NCI-H510A treated with DMSO at 0.1 percent for 48 hours (cell line): Measurements from ENCODE around the gene ZNF844.
"Not testable (repeated sequence)": the region's sequence is repeated elsewhere in the genome, so short reads cannot be mapped to it uniquely, and the experiment has no call there.

Source experiments
- DNase-seq: peaks from one replicate; lab custom pipeline; 2025; lab: John Stamatoyannopoulos, UW

ZNF844 gene

DNA sequence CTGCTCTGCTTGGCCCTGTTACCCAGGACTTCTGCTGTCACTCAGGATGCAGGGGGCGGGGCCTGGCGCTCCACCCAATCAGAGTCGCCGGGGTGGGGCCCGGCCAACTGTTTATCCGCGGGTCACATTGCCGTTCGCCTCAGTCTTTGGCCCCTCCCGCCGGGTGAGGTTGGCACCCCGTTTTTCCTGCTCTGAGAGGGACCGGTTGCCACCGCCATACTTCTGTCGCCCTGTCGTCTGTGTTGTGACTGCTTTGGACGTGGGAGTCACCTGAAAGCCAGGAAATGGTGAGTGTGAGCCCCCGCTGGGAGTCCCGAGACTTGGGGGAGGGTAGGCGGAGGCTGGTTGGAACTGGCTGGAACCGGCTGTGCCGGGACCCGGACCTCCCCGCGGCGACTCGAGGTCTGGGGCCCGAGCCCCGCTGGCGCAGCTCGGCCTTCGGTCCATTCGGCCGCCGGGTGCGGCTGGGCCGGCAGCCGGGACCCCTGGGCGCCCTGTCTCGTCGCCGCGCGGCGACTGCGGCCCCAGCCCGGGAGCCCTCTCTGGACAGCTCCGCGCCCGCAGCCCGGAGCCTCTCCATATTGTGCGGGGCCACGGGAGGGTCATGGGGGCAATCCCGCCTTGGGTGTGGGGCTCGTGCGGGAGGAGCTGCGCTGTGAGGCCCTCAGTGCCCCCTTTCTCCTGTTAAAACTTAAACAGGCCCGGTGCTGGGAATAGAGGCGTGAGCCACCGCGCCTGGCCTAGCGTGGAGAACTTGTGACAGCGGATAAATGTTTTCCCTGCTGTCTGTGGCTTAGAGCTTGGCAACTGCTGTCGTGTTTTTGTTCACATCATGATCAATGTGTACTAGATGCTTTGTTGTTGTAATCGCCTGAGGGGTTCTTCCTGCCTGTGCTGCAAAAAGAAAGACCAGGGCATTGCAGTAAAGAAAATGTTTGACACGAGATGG lies at the start of gene ZNF844:
ZNF844 (plus strand) TSS at position 142 of the 949 bp plus-strand sequence; CDS start at position 285, 143 bp downstream.
- peak; percentile 90 for DNase-seq

DNA sequence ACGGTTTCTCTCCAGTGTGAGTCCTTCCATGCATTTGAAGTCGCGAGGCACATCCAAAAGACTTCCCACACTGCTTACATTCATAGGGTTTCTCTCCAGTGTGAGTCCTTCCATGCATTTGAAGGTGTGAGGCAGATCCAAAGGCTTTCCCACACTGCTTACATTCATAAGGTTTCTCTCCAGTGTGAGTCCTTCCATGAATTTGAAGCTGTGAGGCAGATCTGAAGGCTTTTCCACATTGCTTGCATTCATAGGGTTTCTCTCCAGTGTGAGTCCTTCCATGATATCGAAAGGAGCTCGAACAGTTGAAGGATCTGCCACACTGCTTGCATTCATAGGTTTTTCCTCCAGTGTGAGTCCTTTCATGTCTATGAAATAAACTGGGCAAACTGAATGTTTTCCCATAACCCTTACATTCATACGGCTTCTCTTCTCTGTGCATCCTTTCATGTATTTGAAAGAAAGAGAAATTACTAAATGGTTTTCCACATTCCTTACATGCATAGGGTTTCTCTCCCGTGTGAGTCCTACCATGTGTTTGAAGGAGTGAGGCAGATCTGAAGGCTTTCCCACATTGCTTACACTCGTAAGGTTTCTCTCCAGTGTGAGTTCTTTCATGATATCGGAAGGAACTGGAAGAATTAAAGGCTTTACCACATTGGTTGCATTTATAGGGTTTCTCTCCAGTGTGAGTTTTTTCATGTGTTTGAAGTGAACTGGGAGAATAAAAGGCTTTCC lies 49.3 kb upstream of the ZNF844 start:
- DNase-seq: no peak

DNA sequence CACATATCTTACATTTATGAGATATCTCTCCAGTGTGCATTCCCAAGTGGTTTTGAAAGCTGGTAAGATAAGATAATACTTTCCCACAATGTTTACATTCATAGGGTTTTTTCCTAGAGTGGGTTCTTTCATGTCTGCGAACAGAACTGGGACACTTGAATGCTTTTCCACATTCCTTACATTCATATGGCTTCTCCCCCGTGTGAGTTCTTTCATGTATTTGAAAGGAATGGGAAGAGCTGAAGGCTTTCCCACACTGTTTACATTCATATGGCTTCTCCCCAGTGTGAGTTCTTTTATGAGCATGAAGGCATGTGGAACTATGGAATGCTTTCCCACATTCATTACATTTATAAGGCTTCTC lies 48.8 kb upstream of the ZNF844 start:
- no peak for DNase-seq

DNA sequence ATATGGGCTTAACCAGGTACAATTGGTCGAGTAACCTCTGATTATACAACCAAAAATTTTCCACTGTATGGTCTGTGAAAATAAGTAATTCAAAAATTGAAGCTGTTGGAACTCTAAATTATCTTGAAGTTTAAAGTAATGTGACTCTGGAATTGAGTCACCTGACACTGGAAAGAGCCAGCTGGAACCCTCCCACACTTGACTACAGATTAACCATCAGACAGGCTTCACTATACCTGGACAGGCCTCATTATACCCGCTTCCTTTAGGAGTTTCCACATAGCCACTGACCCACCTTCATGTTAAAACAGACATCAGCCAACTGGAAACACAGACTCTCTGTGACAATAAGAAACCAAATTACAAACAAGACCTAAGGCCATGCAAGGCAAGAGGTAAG lies 30.3 kb upstream of the ZNF844 start:
- no peak for DNase-seq

DNA sequence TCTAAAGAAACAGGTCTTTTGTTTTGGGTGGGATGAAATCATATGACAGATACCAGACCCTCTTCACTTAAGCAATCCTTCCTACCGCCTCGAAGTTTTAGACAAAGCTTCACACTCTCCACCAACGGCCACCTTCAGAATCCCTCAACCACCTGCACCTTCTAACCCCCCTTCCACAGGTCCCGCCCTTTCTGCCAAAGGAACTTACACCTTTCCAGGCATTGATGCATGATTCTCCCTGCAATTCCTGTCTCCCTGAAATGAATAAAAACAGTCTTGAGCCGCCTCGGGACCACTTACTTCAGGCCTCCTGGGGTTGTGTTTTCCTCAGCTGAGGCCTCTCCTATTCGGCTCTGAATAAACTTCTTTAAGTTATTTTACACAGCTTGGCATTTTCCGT lies 29.9 kb upstream of the ZNF844 start:
- no peak for DNase-seq

DNA sequence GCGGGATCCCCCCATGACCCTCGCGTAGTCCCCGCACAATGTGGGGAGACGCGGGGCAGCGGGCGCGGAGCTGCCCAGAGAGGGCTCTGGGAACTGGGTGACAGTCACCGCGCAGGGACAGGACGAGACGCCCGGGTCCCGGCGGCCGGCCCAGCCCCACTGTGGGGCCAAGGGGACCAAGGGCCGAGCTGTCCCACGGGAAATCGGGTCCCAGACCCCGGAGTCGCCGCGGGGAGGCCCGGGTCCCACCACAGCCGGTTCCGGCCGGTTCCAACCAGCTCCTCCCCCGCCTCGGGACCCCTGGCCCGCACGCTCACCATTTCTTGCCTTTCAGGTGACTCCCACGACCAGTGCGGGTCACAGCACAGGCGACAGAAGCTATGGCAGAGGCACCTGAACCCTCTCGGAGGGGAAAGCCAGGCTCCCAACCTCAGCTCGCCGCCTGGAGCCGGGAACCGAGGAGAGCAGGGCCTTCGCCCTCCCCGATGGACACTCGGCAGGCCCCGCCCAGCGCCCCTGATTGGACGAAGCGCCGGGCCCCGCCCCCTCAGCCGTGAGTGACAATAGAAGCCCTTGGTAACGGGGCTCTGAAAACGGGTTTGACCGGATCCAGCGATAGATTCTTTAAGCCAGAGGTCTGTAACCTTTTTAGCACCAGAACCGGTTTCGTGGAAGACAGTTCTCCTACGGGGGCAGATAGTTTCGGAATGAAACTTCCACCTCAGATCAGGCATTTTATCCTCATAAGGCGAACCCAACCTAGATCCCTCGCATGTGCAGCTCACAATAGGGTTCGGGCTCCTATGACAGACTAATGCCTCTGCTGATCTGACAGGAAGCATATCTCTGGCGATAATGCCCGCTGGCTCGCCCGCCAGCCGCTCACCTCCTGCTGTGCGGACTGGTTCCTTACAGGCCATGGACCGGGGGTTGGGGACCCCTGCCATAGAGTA lies 29.0 kb upstream of the ZNF844 start, which contains the start of gene ZNF433:
ZNF433 (minus strand) TSS at position 460 of the 953 bp plus-strand sequence; CDS start at position 320, 140 bp downstream.
- DNase-seq: peak; percentile 97

DNA sequence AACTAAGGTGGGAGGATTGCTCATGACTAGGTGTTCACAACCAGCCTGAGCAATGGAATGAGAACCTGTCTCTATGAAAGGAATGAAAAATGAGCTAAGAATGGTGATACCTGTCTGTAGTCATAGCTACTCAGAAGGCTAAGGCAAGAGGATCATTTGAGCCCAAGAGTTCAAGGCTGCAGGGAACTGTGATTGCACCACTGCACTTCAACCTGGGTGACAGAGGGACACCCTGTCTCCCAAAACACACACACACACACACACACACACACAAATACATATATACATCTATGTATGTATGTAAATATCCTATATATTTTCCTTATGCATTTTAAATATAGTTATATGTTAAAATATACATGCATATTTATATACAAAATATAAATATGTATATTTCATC lies 21.6 kb upstream of the ZNF844 start:
- no peak for DNase-seq

DNA sequence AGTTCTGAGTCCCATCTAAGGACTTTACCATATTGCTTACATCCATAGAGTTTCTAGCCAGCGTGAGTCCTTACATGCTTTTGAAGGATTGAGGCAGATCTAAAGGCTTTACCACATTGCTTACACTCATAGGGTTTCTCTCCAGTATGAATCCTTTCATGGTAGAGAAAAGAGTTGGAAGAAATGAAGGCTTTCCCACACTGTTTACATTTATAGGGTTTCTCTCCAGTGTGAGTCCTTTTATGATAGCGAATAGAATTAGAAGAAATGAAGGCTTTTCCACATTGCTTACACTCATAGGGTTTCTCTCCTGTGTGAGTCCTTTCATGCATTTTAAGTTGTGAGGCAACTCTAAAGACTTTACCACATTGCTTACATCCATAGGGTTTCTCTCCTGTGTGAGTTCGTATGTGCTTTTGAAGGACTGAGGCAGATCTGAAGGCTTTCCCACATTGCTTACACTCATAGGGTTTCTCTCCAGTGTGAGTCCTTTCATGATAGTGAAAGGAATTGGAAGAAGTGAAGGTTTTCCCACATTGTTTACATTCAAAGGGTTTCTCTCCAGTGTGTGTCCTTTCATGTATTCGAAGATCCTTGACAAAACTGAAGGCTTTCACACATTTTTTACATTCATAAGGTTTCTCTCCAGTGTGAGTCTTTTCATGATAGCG lies 20.6 kb upstream of the ZNF844 start:
- no peak for DNase-seq

DNA sequence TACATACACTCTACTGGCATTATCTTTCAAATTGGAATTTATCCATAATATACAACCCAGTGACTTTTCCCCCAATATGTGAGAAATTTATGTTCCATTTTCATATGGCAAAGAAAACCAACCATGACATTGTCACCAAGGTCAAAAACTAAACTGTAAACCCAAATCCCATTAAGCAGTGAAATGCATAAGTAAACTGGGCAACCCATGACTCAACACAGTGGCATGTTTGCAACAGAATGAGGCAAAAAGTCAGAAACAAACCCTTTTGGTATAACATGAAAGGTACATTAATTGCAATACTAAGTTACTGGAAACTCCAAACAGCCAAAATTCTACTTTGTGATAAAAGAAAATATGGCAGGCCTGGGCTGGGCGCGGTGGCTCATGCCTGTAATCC lies 16.7 kb upstream of the ZNF844 start:
- no peak for DNase-seq

DNA sequence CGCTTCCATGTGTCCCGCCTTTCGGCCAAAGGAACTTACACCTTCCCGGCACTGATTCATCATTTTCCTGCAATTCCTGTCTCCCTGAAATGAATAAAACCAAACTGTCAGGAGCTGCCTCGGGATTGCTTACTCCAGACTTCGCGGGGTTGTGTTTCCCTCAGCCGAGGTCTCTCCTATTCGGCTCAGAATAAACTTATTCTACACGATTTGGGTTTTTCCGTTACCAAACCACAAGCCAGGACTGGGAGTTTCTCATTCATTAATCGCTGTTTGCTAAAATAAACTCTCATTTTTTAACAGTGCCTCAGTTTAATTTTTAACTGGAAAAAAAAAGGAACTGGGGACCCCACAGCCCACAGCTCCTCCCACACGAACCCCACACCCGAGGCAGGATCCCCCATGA lies 12.4 kb upstream of the ZNF844 start:
- DNase-seq: no peak

DNA sequence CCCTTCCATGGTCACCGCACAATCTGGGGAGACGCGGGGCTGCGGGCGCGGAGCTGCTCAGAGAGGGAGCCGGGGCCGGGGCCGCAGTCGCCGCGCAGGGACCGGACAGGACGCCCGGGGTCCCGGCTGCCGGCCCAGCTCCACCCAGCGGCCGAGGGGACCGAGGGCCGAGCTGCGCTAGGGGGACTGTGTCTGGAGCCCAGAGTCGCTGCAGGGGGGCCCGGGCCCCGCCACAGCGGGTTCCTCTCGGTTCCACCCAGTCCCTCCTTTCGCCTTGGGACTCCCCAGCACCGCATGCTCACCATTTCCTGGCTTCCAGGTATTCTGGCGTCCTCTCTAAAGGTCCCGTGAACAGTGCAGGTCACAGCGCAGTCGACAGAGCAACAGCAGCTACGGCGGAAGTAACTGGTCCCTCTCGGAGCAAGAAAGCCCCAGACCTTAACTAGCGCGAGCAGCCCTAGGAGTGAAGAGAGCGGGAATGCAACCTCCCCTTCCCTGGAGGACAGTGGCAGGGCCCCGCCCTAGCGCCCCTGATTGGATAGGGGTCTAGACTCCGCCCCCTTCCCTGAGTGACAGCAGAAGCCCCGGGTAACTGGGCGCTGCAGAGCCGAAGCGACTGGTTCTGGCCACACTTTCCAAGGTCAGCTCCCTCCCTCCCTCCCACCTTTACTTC lies 11.9 kb upstream of the ZNF844 start, which contains the start of gene ZNF878:
ZNF878 (minus strand) TSS at position 465 of the 673 bp plus-strand sequence; CDS start at position 305, 160 bp downstream.
- DNase-seq: peak; percentile 94

DNA sequence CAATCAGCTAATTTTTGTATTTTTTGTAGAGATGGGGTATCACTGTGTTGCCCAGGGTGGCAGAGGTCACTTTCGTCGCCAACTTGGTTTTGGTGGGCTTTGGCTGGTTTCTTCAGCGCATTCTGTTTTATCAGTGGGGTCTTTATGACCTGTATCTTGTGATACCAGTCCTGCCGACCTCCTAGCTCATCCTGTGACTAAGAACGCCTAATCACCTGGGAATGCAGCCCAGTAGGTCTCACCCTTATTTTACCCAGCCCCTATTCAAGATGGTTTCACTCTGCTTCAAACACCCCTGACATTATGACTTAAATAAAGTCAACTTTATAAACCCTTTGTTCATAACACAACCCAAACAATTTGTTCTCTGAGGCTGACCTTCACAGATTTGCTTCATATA lies 8.7 kb upstream of the ZNF844 start:
- DNase-seq: no peak

DNA sequence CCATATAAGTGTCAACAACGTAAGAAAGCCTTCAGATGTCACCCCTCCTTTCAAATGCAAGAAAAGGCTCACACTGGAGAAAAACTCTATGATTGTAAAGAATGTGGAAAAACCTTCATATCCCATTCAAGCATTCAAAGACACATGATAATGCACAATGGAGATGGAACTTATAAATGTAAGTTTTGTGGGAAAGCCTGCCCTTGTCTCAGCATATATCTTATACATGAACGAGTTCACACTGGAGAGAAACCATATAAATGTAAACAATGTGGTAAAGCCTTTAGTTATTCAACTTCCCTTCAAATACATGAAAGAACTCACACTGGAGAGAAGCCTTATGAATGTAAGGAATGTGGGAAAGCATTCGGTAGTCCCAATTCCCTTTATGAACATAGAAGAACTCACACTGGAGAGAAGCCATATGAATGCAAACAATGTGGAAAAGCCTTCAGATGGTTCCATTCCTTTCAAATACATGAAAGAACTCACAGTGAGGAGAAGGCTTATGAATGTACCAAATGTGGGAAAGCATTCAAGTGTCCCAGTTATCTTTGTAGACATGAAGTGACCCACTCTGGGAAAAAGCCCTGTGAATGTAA lies 11.1 kb downstream of the ZNF844 start:
- DNase-seq: no peak

DNA sequence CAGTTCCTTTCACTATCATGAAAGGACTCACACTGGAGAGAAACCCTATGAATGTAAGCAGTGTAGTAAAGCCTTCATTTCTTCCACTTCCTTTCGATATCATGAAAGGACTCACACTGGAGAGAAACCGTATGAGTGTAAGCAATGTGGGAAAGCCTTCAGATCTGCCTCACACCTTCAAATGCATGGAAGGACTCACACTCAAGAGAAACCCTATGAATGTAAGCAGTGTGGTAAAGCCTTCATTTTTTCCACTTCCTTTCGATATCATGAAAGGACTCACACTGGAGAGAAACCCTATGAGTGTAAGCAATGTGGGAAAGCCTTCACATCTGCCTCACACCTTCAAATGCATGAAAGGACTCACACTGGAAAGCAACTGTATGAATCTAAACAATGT lies 11.8 kb downstream of the ZNF844 start:
- not testable (repeated sequence) for DNase-seq

DNA sequence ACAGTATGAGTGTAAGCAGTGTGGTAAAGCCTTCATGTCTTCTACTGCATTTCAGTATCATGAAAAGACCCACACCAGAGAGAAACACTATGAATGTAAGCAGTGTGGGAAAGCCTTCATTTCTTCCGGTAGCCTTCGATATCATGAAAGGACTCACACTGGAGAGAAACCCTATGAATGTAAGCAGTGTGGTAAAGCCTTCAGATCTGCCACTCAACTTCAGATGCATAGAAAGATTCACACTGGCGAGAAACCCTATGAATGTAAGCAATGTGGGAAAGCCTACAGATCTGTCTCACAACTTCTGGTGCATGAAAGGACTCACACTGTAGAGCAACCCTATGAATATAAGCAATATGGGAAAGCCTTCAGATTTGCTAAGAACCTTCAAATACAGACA lies 12.8 kb downstream of the ZNF844 start:
- no peak for DNase-seq

DNA sequence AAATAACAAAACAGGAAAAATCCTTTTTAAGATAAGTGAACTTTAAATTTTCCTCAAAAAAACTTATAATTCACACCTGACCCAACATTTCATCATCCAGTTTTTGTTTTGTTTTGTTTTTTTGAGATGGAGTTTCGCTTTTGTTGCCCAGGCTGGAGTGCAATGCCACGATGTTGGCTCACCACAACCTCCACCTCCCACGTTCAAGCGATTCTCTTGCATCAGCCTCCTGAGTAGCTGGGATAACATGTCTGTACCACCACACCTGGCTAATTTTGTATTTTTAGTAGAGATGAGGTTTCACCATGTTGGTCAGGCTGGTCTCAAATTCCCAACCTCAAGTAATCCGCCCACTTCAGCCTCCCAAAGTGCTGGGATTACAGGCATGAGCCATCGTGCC lies 18.8 kb downstream of the ZNF844 start:
- not testable (repeated sequence) for DNase-seq

DNA sequence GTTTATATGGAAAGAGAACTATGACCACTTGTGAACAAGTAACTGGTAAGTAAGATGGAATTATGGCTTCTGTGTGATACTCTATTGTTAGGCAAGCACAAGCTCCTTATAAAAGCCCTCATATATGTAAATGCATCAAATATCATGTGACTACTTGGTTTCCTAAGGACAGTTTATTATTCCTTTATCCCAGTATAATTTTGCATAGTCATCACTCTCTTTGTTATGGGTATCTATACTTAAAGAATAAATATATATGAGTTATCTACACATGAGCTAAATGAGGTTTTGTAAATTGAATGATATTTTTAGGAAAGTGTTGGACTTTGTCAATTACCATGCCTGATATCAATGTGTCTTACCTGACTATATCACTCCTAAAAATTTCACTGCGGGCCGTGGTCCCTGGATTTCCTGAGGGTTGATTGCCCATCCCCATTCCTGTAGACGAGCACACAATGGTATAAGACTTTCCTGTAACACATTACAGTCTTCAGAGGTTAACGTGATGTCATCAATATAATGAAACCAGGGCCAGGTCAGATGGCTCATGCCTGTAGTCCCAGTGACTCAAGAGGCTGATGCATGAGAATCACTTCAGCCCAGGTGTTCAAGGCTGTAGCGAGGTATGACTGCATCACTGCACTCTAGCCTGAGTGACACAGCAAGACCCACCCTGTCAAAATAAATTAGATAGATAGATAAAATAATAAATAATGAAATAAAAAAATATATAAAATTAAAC lies 20.7 kb downstream of the ZNF844 start:
- DNase-seq: no peak

DNA sequence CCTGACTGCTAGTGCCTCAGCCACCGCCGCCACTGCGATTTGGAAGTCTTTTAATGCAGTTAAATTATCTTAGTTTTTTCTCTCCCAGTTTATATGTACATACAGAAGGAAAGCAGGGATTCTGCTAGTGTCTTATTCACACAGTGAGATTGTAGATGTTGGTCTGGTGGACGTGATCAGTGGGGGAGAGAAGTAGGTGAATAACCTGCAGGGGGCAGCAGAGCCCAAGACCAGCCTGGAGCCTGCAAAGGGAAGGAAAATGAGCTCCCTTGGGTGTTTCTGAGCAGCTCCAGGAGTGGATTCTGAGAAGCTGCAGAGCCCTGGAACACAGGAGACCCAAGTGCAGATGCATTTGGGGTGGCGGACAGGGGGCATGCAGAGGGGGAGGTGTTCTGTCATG lies 26.3 kb downstream of the ZNF844 start:
- DNase-seq: no peak

DNA sequence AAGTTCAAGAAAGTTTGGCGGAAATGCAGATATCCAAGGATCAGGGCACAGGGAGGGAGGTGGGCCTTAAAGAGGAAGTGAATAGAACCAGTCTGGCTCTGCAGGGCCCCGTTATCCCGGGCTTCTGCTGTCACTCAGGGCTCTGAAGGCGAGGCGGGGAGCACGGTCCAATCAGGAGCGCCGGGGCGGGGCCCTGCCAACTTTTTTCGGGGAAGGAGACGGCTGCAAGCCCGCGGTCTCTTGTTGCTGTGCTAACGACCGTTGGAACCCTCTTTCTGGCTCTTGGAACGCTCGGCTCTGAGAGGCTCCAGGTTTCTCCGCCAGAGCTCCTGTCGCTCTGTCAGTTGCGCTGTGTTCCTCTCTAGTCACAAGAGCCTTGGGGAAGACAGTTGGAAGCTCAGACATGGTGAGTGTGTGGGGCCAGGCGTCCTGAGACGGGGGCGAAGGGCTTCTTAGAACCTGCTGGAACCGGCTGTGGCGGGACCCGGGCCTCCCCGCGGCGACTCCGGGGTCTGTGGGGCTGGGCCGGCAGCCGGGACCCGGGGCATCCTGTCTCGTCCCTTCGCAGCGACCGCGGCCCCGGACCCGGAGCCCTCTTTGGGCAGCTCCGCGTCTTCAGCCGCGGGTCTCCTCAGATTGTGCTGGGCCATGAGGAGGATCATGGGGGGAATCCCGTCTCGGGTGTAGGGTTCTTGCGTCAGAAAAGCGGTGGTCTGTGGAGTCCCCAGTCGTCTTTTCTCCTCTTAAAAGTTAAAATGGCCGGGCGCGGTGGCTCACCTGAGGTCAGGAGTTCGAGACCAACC lies 27.7 kb downstream of the ZNF844 start:
- DNase-seq: peak; percentile 41
